NCI-H2227 (cell line): ENCODE measurements around the gene CSF1.
A peak's percentile ranks its signal among the peaks of the same experiment; 100 is the strongest.
"Not testable (repeated sequence)": the region's sequence is repeated elsewhere in the genome, so short reads cannot be mapped to it uniquely, and the experiment has no call there.

ENCODE experiments used
- DNase-seq: peaks from one replicate; lab custom pipeline; 2025; ENCODE audit not compliant: unreplicated experiment; lab: John Stamatoyannopoulos, UW

CSF1 gene, protein sequence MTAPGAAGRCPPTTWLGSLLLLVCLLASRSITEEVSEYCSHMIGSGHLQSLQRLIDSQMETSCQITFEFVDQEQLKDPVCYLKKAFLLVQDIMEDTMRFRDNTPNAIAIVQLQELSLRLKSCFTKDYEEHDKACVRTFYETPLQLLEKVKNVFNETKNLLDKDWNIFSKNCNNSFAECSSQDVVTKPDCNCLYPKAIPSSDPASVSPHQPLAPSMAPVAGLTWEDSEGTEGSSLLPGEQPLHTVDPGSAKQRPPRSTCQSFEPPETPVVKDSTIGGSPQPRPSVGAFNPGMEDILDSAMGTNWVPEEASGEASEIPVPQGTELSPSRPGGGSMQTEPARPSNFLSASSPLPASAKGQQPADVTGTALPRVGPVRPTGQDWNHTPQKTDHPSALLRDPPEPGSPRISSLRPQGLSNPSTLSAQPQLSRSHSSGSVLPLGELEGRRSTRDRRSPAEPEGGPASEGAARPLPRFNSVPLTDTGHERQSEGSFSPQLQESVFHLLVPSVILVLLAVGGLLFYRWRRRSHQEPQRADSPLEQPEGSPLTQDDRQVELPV

DNA sequence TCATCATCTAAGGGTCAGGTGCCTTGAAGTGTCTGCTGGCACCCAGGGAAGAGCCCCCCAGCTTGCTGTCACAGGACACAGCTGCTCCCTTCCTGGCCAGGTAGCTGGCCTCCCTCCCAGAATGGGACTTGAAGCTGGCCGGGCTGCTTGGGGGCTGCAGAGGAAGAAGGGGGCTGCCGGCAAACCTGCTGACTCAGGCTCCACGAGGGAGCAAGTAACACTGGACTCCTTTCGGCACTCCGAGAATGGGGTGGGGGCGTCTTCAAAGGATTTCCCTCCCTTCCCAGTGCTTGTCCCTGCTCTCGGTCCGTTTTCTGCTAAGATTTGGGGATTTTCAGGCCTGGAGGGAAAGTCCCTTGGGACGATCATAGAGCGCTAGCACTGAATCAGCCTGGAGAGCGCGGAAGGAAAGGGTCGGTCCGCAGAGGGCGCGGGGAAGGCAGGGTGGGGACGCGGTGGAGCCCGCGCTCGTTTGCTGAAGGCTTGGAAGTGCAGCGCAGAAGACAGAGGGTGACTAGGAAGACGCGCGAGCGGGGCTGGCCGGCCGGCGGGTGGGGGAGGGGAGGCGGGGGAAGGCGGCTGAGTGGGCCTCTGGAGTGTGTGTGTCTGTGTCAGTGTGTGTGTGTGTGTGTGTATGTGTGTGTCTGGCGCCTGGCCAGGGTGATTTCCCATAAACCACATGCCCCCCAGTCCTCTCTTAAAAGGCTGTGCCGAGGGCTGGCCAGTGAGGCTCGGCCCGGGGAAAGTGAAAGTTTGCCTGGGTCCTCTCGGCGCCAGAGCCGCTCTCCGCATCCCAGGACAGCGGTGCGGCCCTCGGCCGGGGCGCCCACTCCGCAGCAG lies at the start of gene CSF1:
TSS of gene CSF1 (plus strand) at position 727 of the 840 bp plus-strand sequence. CDS start 175 bp downstream, outside the sequence.
- peak; percentile 81 for DNase-seq

DNA sequence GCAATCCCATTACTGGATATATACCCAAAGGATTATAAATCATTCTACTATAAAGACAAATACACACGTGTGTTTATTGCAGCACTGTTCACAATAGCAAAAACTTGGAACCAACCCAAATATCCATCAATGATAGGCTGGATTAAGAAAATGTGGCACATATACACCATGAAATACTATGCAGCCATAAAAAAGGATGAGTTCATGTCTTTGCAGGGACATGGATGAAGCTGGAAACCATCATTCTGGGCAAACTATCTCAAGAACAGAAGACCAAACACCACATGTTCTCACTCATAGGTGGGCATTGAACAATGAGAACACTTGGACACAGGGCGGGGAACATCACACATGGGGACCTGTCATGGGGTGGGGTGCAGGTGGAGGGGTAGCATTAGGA lies 49.0 kb upstream of the CSF1 start:
- not testable (repeated sequence) for DNase-seq

DNA sequence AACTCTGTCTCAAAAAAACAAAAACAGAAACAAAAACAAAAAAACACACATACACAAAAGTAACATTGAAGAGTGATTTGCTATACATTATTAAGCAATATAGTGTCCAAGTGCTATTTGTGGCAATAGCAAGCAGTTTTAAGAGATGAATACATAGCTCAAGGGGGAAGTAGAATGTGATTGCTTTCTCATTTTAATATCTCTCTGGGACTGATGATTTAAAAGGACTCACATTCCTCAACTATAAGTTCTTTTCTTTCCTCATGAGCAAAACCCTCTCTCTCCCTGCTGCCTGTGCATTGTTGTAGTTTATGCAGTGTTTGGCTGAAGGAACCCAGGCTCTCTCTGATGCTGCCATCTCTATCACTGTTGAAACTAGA lies 47.0 kb upstream of the CSF1 start:
- no peak for DNase-seq

DNA sequence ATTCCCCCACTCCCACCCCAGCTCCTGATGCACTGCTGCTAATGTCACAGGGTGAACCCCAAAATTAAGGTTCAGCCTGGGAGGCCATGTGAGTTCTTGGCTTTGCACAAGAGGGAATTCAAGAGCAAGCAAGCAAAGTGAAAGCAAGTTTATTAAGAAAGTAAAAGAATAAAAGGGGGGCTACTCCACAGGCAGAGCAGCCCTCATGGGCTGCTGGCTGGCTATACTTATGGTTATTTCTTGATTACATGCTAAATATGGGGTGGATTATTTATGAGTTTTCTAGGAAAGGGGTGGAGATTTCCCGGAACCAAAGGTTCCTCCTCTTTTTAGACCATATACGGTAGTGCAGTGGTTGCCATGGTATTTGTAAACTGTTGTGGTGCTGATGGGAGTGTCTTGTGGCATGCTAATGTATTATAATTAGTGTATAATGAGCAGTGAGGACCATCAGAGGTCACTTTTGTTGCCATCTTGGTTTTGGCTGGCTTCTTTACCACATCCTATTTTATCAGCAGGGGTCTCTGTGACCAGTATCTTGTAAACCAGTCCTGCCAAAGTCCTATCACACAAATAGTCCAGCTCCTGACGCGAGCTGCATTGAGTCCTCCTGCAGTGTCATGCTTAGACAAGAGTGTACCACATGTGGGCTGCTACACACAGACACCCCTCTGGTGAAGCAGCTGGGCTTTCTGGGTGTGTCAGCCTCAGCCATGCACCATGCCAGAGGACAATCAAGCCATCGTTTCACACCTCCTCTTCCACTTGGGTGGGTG lies 46.4 kb upstream of the CSF1 start:
- no peak for DNase-seq

DNA sequence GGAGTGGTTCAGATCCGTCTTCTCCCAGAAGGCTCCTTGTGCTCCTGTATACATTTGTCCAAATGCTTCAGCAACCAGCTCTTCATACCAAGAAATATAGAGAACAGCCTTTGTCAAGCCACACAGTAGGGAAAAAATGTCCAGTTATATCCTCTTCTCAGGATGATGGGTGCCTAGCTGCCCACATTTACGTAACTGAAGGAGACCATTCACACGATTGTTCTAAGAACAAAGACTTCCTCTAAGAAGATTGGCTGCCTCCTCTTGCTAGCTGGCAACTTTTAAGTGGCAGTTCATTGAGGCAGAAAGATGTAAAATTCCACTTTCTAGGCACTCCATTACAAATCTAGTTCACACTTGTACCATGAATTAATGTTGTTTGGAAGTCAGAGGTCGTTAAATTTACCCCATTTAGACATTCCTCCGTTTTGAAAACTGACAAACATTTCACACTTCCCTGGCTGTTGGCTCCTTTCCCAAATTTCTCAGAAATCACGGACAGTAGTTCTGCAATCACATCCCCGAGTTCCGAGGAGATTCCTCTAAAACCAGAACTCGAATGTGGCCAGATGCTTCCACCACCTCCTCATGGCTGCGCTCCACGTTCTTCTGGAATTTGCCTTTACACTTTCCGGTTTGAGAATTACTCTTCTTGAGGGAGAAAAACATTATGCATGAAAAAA lies 45.6 kb upstream of the CSF1 start:
- no peak for DNase-seq

DNA sequence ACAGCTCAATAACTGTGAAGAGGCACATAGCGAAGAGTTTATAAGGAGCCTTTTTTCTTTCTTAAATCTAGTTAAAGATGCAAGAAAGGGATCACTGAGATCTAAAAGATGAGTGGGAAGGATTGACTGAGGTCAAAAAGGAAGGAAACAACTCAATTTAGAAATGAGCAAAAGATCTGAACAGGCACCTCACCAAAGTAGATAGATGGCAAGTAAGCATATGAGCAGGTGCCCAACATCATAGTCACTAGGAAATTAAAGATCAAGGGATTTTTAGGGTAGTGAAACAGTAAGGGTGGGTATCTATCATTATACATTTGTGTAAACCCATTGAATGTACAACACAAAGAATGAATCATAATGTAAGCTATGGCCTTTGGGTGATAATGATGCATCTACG lies 44.6 kb upstream of the CSF1 start:
- DNase-seq, result no peak

DNA sequence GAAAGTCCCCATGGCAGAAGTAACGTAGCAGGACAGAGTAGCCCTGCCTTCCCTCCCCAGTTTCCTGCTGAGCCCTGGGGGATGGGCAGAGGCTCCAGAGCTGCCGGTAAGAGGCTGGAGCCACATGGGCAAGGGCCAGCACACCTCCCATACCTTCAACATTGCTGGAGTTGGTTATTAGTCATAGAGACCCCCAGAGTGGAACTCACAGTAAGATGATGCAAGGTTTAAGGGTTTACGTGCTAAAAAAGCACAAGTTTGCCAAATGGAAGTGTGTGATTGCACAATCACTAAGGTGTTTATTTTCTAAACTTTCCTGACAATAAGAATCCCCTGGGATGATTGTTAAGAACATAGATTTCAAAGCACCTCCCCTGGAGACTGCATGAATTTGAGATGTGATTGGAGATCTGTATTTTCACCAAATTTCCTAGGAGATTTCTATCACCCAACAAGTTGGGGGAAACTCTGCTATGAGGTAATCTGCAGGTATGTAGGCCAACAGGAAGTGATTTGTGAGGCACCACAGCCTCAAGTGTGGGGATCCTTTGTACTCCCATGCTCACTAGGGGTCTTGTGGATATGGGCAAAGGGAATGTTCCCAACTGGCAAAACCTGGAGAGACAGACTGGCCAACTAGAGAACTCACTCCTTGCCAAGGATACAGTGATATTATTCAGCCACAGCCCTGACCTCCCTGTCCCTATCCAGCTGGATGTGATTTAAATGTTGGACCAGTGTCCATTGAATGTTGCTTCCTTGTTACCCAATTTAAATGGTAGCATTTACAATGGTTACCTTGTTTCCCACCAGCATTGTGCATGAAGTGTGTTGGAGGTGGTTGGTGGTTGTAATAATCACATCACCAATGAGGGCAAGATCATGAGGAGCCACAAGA lies 37.1 kb upstream of the CSF1 start:
- DNase-seq, result no peak

DNA sequence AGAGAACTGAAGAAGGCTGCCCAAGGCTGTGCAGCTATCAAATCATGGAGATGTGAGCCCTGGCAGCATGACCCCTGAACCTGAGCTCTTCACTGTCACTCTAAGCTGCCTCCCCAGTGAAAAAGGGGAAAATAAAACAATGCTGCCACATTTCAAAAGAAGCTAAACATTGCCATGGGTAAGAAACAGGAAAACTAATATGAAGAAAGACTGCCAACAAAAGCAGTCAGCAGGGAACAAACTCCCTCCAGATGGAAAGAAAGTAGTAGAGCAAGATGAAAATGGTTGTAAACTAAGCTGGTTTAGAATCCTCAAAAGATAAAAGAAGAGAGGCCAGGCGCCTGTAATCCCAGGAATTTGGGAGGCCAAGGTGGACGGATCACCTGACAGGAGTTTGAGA lies 36.2 kb upstream of the CSF1 start:
- DNase-seq, result no peak

DNA sequence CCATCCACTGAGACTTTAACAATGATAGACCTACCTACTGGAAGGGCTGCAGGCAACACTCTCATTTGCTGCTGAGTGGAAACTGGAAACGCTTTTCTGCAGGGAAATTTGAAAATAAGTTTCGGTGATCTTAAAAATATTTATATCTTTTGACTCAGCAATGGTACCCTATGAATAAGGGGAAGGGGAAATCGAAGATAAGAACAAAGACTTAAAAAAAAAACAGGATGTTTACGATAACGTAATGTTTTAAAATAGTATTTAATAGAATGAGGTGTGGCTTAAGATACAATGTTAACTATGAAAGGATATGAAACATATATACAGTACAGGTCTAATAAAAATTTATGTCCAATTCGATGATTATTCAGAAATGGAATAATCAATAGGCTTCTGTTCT lies 34.8 kb upstream of the CSF1 start:
- DNase-seq, result no peak

DNA sequence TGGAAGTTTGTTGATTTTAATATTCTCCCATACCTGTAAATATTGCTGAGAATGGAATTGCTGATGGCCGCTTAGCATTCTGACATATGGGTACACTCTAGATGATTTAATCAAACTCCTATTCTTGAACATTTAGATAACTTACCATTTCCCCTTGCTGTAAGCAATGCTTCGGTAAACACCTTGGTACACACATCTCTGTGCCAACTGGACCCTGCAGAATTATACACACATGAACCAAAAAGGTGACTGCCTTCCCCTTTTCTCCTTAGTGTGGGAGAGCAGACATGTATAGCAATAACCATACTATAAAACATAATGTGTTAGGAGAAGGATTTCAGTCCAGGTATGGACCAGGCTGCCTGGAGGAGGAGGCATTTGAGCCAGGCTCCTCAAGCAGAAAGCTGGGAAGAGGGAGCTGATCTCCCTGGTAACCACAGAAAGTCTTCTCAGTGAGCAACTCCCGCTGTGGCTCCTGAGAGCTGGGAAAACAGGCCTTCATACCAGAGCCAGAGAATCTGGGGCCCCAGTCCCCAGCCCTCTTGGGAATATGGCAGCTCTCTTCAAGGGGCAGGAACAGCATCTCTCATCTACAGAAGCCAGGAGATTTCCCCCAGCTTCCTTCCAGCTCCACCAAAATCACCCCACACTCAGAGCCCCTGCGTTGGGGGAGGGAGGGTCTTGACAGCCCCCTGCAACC lies 33.9 kb upstream of the CSF1 start:
- no peak for DNase-seq

DNA sequence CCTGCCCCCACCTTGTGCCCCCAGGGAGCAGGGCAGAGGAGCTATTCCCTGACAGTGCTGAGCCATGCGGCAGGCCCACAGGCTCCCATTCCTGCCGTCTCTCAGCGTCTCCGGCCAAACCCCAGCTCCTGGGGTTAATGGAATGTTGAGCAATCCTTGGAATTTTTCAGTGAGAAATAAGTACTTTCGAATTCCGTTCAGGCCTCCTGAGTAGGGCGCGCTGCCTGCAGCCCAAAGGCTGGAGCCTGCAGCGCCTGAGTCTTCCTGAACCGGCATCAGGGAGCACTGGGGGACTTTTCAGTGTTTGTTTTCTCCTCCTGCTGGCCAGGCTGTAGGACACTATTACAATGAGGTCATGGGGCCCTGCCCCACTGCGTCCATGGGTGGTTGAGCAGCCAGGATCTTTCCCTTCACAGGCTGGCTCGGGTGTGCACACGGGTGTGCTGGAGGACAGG lies 33.3 kb upstream of the CSF1 start:
- DNase-seq, result no peak

DNA sequence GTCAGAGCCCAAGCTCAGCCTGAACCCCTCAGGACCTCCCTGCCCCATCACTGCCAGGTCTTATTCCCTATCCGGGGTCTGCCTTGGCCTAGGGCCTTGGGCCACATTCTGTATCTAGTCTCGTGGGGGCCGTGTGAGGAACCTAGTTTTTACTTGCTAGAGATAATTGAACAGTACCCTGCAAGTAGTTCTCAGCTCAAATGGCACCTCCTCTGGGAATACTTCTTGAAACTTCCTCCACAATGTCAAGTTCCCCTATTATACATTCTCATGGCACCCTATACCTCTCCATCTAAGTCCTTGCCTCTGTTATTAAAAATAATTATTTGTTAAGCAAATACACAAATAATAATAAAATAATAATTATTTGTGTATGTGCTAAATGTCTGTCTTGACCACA lies 32.9 kb upstream of the CSF1 start:
- no peak for DNase-seq

DNA sequence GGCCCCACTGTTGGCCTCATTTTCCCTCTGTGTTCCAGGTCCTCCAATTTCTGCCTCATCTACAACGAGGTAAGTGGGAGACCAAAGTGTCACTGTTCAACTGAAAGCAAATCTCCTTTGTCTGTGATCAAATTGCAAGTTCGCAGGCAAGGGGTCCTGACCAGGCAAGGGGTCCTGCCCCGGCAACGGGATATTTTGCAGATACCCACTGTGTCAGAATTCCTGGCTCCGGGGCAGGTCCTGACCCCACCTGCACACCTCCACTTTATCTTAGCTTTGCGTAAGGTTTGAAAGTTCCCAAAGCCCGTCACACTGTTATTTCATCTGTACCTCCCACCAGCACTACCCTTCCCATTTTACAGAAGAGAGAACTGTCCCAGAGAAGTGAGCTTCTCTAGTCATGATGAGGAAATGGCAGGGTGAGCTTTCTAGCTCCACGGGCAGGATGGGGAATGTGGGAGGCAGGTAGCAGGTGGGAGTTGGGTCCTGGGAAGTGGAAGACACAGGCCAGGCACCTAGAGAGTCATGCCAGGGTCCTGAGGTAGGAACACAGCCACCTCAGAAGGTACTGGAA lies 32.0 kb upstream of the CSF1 start:
- DNase-seq, result no peak

DNA sequence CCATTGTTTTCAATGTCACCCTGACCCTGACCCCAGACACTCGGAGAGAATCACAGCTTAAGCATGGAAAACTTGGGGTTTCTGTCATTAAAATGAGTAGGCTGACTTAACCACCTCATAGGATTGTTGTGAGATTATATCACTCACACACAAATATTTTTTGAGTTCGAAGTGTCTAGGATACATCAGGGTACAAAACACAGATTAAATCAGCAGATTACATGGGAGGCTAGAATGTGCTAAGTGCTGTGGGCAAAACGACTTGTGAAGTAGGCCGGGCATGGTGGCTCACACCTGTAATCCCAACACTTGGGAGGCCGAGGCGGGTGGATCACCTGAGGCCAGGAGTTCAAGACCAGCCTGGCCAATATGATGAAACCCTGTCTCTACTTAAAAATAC lies 31.3 kb upstream of the CSF1 start:
- DNase-seq, result not testable (repeated sequence)

DNA sequence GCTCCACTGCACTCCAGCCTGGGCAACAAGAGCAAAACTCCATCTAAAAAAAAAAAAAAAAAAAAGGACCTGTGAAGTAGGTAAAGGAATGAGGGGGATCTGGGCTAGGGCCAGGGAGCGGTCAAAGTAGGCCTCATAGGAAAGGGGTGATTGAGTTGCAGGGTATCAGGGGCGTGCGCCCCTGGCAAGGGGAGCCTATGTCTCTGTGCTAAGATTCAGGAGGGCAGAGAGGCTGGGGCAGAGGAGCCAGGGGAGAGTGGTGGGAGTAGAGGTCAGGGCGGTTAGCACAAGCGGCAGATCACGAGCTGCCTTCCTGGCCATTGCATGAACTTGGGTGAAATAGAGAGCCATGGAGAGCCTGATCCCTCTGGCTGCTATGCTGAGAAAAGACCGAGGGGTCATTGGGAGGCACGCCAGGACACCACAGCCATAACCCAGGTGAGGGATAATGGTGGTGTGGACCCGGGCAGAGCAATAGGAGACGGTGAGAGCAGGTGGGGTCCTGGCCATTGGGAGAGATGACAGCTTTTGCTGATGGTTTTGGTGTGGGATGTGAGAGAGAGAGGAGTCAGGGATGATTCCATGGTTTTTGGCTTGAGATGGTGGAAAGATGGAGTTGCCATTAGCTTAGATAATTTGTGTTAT lies 30.6 kb upstream of the CSF1 start:
- DNase-seq, result no peak

DNA sequence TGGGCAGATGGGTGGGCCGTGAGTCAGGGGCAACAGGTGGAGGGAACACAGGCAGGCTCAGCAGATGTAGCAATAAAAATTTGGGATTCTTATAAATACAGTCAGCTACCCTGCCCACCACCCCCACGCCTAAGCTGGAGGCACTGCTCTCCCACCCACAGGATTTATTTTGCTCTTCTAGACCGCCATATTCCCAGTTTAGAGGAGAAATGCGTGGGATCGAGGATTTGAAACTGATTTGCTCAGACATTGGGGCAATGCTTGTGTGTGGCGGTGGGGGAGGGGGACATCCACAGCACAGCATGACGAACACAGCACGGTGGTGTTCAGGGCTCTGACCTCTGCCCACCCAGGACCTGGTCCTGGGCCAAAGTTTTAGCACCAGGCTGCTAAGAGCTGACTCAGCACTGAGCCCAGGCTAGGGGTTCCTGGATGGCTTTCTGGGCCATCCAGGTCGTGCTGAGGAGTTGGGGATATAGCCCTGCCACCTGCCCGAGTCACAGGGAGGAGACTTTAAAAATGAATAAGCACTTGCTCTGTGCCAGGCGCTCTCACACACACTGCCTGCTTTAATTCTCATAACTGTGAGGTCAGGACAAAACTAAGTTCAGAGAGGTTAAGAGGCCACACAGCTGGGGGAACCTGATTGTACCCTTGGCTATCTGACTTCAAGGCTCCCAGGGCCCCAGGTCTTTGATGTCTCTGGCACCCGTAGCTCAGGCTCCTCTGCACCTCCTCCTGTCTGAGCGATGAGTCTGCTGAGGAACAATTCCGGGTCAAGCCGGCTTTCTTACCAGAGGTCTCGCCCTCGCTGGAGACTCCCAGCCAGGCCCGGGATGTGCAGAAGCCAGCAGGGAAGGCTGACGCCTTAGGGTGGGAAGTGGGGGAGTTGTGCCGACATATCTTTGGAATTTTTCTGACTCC lies 29.4 kb upstream of the CSF1 start:
- DNase-seq, result no peak

DNA sequence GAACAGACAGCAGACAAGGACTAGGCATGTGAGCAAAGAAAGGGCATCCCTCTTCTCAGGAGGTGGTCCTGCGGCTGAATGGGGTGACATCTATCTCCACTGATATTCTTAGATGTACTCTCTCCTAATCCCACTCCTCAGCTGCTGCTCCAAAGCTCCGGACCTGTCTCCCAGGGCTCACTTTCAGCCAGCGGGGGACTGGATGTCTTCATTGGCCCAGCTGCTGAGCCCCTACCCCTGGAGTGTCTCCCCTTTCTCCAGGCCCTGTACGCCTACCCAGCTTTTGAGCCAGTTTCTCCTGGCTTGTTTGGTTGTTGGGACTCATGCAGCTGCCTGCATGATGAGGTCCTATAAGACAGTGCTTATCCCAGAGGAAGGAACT lies 28.8 kb upstream of the CSF1 start:
- no peak for DNase-seq
